Naive thymus-derived CD8-positive, alpha-beta T cell (primary cell): ENCODE results near the gene CAST. TPM values are rescaled to one million over a fixed set of nuclear protein-coding genes. Genes with fewer than 3 reads are reported as not detected.
"Not testable (repeated sequence)": the region's sequence is repeated elsewhere in the genome, so short reads cannot be mapped to it uniquely, and the experiment has no call there.

ENCODE experiments used
- ATAC-seq, 2 donors: fragments of 150-1000 bp; cut with Tn5 transposase in 1 of 2; sonication (Bioruptor Pico), chemical (Tn5 transposase) in 1 of 2; 1 replicate in 1 of 2; 2 replicates in 1 of 2; pipeline ENCODE4 v1.10.0; 2021; ENCODE audit warnings: mild to moderate bottlenecking in 2 of 2, moderate library complexity in 2 of 2
- POLR2A ChIA-PET: fragments of 350-600 bp; sonication (Branson Sonifier 250); formaldehyde crosslinking; loops from one replicate; lab custom pipeline; 2021; ENCODE audit warnings: antibody characterized with exemption; lab: Charles Lee
- DNase-seq, 10 donors: peaks; one replicate each; pipeline versions ENCODE4 v3.0.0 to v3.0.0-alpha.2; 2020 to 2022
- H3K27ac Mint-ChIP-seq, 10 donors: one replicate each; pipeline ENCODE4 v1.8.0; 2020 to 2022; ENCODE audit warnings: mild to moderate bottlenecking in 10 of 10, mixed read lengths in 10 of 10, moderate library complexity in 4 of 10, inconsistent platforms in 1 of 10
- H3K27me3 Mint-ChIP-seq, 5 donors: one replicate each; pipeline ENCODE4 v1.8.0; 2021 to 2022; ENCODE audit warnings: mixed read lengths in 5 of 5
- H3K36me3 Mint-ChIP-seq, 3 donors: one replicate each; pipeline ENCODE4 v1.8.0; 2020 to 2022; ENCODE audit warnings: mixed read lengths in 3 of 3, mild to moderate bottlenecking in 2 of 3, inconsistent platforms in 1 of 3
- H3K4me1 Mint-ChIP-seq, 4 donors: one replicate each; pipeline ENCODE4 v1.8.0; 2021 to 2022; ENCODE audit warnings: mixed read lengths in 4 of 4
- H3K4me3 Mint-ChIP-seq, 10 donors: one replicate each; pipeline ENCODE4 v1.8.0; 2020 to 2022; ENCODE audit warnings: mild to moderate bottlenecking in 10 of 10, mixed read lengths in 10 of 10, moderate library complexity in 6 of 10, inconsistent platforms in 1 of 10
- H3K9me3 Mint-ChIP-seq, 9 donors: one replicate each; pipeline ENCODE4 v1.8.0; 2020 to 2022; ENCODE audit warnings: mixed read lengths in 9 of 9, mild to moderate bottlenecking in 3 of 9, inconsistent platforms in 1 of 9, moderate library complexity in 1 of 9
- polyA plus RNA-seq, 3 donors: library from polyadenylated mRNA; unstranded; fragments of 300-500 nt; fragmentation: Illumina TruSeq; gene quantifications; one replicate each; pipeline ENCODE4 v1.2.3, GENCODE V29; 2021
- total RNA-seq, 8 experiments: library from RNA in 2 of 8; stranded (reverse) in 2 of 8; gene quantifications; one replicate each; pipeline ENCODE4 v1.2.3 and lab custom pipeline; 2021 to 2026

CAST gene
- total and polyA plus RNA-seq, 5 experiments from 2014 or later: 29.9 to 115 (median 42.2) TPM

DNA sequence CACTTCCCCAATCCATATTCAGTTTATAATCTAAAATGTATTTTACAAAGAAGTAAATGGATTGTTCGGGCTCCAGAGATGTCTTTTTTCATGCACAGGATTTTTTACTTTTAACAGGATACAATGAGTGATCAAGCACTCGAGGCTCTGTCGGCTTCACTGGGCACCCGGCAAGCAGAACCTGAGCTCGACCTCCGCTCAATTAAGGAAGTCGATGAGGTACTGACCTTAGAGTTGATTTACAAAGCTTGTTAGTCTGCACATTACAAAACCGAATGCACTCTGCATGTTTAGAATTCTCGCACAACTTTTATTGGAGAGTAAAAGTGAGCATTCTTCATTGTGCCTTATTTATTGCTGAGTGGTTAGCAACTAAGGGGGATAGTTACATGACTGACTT, 80.4 kb downstream of the CAST start:
- POLR2A ChIA-PET: no interaction called here
- peaks cover 0 to 8% (median 0%) of the 10 kb centered on the region in 4 donors for H3K4me1 Mint-ChIP-seq
- H3K9me3 Mint-ChIP-seq: no peaks in the 10 kb centered on the region
- ATAC-seq: no peak
- H3K27ac Mint-ChIP-seq: peak overlapping the region in 3 of 10 donors; percentile 1 to 60 (median 27)
- H3K36me3 Mint-ChIP-seq: peaks cover 0 to 91% (median 23%) of the 10 kb centered on the region in 3 donors
- DNase-seq: no peak
- H3K27me3 Mint-ChIP-seq: no peaks in the 10 kb centered on the region
- no peak overlapping the region for H3K4me3 Mint-ChIP-seq

DNA sequence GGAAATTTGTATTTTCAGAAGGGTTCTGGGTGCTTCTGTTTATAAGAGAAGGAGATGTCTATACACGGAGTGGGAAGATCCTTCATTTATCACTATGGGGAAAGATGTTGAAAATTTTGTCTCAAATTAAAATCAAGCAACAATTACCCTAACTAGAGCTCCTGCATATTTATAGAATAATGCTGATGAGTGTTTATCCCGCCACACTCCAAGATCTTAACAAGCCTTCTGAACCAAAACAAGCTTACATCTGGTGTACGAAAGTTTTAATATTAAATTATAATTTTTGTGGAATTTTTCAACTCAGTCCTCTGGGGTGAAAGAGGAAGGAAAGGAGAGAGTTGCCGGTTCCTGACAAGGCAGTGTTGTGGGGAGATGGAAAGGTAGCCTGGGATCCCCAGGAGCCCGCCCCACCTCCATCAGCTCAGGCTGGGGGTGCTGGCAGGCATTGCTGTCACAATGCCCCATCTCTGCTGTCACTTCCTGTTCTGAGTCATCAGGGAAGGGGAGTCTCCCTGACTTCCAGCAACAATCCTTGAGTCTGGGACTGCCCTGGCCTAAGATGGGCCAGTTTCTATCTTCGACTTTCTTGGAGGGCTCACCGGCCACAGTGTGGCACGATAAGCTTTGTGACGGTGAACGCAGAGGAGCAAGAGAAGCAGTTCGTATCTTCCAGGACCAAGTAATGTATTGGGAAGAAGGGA, 81.0 kb downstream of the CAST start:
- Mint-ChIP-seq H3K4me1 (peaks cover 0 to 8% (median 0%) of the 10 kb centered on the region in 4 donors), H3K9me3 (no peaks in the 10 kb centered on the region), H3K36me3 (peaks cover 0 to 91% (median 22%) of the 10 kb centered on the region in 3 donors), H3K27ac (peak overlapping the region in 6 of 10 donors; percentile 1 to 60 (median 38)), H3K27me3 (no peaks in the 10 kb centered on the region), H3K4me3 (no peak overlapping the region)
- POLR2A ChIA-PET: no interaction called here
- DNase-seq (no peak), ATAC-seq (no peak)

DNA sequence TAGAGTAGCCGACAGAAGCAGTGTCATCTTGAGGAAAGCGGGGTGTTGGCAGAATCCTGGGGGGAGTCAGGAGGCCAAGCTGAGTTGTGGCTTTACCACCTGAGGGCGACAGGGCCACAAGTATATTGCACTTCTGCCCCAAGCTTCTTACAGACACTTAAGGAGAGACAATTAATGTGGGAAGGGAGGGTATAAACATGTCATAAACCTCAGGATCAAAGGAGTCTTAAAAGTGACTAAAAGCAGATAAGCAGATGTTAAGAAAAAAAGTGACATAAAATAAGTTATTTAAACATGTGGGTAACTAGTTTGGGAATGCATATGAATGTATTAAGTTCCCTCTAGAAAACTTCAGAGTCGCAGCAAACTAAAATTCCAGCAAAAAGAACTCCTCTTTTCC, 81.6 kb downstream of the CAST start:
- no peaks in the 10 kb centered on the region for H3K9me3 Mint-ChIP-seq
- ATAC-seq (no peak), DNase-seq (no peak)
- POLR2A ChIA-PET: no interaction called here
- H3K27me3 Mint-ChIP-seq: no peaks in the 10 kb centered on the region
- peak overlapping the region in 4 of 10 donors; percentile 14 to 63 (median 42) for H3K27ac Mint-ChIP-seq
- peaks cover 0 to 91% (median 17%) of the 10 kb centered on the region in 3 donors for H3K36me3 Mint-ChIP-seq
- peaks cover 0 to 8% (median 0%) of the 10 kb centered on the region in 4 donors for H3K4me1 Mint-ChIP-seq
- H3K4me3 Mint-ChIP-seq: no peak overlapping the region

DNA sequence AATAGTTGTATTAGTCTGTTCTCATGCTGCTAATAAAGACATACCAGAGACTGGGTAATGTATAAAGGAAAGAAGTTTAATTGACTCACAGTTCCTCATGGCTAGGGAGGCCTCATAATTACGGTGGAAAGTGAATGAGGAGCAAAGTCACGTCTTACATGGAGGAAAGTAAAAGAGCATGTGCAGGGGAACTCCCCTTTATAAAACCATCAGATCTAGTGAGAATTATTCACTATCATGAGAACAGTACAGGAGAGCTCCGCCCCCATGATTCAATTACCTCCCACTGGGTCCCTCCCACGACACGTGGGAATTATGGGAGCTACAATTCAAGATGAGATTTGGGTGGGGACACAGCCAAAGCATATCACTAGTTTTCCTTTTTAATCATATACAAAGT, 82.0 kb downstream of the CAST start:
- H3K4me3 Mint-ChIP-seq, H3K9me3 Mint-ChIP-seq, POLR2A ChIA-PET, DNase-seq, H3K27me3 Mint-ChIP-seq, ATAC-seq, H3K4me1 Mint-ChIP-seq: not testable (repeated sequence)
- Mint-ChIP-seq H3K27ac (peak overlapping the region in 4 of 10 donors; percentile 14 to 76 (median 41)), H3K36me3 (peaks cover 0 to 91% (median 18%) of the 10 kb centered on the region in 3 donors)

DNA sequence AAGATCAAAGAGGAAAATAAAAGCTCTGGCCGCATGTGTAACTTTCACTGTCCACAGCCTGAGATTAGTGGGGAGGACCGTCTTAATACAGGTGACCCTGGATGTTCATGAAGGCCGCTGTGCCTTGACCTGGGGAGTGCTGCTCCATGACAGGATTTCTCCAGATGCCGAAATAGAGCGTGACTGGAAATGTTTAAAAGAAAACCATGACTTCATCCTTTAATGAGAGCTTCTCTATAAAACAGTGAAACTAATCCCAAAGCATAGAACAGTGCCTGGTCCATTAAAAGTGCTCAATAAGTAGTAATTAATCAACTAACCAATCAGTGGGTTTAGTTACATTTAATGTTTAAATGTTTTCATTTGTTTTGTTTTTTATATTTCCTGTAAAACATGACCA, 82.8 kb downstream of the CAST start:
- ATAC-seq (no peak), DNase-seq (no peak)
- peaks cover 0 to 8% (median 0%) of the 10 kb centered on the region in 4 donors for H3K4me1 Mint-ChIP-seq
- POLR2A ChIA-PET: interaction anchor here (1.2 kb wide), 1 partner anchor 83 kb away, joined by 4 read pairs; the partner anchor contains the start of gene CAST
- peak overlapping the region in 4 of 10 donors; percentile 11 to 73 (median 34) for H3K27ac Mint-ChIP-seq
- H3K9me3 Mint-ChIP-seq: no peaks in the 10 kb centered on the region
- peaks cover 0 to 93% (median 18%) of the 10 kb centered on the region in 3 donors for H3K36me3 Mint-ChIP-seq
- no peaks in the 10 kb centered on the region for H3K27me3 Mint-ChIP-seq
- no peak overlapping the region for H3K4me3 Mint-ChIP-seq

DNA sequence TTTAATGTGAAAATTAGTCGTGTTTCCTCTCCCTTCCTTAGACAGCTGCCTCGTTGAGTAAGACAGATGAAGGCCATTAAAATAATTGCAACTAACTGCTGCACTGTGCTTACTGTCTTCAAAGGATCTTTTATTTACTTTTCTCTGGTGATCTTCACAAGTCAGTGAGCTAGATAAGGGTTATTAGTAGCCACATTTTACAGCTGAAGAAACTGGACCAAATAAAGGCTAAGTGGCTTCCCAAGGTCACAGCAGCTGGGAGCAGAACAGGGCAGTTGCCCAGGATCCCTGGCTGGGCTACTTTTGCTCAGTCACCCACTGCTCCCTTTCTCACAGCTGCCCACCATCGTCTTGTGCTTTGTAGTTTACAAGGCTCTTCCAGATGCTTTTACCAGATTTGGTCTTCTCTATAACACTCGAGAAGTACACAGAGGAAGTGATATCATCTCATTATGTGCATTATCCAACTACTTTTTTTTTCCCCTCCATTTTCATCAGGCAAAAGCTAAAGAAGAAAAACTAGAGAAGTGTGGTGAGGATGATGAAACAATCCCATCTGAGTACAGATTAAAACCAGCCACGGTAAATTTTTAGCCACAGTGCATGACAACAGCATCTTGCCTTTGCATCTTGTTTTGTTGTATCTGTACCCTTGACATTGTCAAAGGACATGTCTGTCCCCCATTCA, 83.8 kb downstream of the CAST start:
- no peak for ATAC-seq
- H3K4me3 Mint-ChIP-seq: no peak overlapping the region
- no peaks in the 10 kb centered on the region for H3K9me3 Mint-ChIP-seq
- DNase-seq: no peak
- POLR2A ChIA-PET: interaction anchor here (1.2 kb wide), 1 partner anchor 84 kb away, joined by 4 read pairs; the partner anchor contains the start of gene CAST
- peak overlapping the region in 8 of 10 donors; percentile 2 to 91 (median 60) for H3K27ac Mint-ChIP-seq
- H3K27me3 Mint-ChIP-seq: no peaks in the 10 kb centered on the region
- peaks cover 0 to 8% (median 0%) of the 10 kb centered on the region in 4 donors for H3K4me1 Mint-ChIP-seq
- peaks cover 0 to 86% (median 11%) of the 10 kb centered on the region in 3 donors for H3K36me3 Mint-ChIP-seq

DNA sequence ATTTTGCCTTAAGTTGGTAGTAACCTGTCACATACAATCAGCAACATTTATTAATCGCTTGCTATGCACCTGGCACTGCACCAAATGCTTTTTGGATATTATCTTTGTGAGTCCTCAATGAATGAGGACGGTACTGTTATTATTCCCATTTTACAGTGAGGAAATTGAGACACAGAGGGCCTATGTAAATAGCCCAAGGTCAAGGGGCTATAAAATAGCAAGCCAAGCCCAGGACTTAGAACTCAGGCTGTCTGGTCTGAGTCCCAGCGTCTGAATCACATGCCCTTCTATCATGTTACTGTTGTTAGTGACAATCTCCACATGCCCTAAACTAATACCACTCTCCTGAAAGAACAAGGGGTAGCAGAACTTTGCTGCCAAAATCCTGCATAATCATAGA, 85.5 kb downstream of the CAST start:
- no peak overlapping the region for H3K4me3 Mint-ChIP-seq
- no peaks in the 10 kb centered on the region for H3K27me3 Mint-ChIP-seq
- H3K9me3 Mint-ChIP-seq: no peaks in the 10 kb centered on the region
- POLR2A ChIA-PET: no interaction called here
- no peak for ATAC-seq
- peaks cover 0 to 80% (median 7%) of the 10 kb centered on the region in 3 donors for H3K36me3 Mint-ChIP-seq
- H3K27ac Mint-ChIP-seq: peak overlapping the region in 2 of 10 donors; percentile 23 to 49
- peaks cover 0 to 7% (median 0%) of the 10 kb centered on the region in 4 donors for H3K4me1 Mint-ChIP-seq
- DNase-seq: no peak

DNA sequence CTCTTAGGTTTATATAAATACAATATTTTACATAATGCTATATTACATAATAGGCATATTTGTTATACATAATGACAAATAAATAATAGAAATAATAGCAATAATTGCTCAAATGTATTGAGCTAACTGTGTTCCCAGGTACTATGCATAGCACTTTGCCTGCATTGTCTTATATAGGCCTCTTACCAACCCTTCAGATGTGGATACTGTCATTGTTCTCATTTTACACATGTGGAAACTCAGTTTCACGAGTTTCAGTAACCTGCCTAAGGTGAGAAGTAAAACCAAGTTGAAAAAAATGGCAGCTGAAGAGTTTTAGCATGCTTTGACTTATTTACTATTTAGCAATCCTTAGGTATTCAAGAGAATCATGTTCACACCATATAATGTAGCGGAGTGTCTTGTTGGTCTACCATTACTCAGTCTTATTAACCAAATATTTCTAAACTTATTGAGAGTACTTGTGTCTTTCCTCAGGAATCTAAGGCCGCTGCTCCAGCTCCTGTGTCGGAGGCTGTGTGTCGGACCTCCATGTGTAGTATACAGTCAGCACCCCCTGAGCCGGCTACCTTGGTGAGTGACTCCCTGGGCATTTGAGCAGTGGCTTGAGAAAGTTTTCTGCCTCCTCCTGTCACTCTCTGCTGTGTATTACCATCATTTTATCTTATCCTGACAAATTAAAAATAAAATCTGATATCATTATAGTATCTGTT, 88.1 kb downstream of the CAST start:
- ATAC-seq (no peak), DNase-seq (no peak)
- H3K4me1 Mint-ChIP-seq: peaks cover 0 to 2% (median under 1%) of the 10 kb centered on the region in 4 donors
- peaks cover 0 to 79% (median 6%) of the 10 kb centered on the region in 3 donors for H3K36me3 Mint-ChIP-seq
- peak overlapping the region in 1 of 10 donors; percentile 4 for H3K27ac Mint-ChIP-seq
- H3K27me3 Mint-ChIP-seq: no peaks in the 10 kb centered on the region
- no peak overlapping the region for H3K4me3 Mint-ChIP-seq
- H3K9me3 Mint-ChIP-seq: no peaks in the 10 kb centered on the region
- POLR2A ChIA-PET: no interaction called here

DNA sequence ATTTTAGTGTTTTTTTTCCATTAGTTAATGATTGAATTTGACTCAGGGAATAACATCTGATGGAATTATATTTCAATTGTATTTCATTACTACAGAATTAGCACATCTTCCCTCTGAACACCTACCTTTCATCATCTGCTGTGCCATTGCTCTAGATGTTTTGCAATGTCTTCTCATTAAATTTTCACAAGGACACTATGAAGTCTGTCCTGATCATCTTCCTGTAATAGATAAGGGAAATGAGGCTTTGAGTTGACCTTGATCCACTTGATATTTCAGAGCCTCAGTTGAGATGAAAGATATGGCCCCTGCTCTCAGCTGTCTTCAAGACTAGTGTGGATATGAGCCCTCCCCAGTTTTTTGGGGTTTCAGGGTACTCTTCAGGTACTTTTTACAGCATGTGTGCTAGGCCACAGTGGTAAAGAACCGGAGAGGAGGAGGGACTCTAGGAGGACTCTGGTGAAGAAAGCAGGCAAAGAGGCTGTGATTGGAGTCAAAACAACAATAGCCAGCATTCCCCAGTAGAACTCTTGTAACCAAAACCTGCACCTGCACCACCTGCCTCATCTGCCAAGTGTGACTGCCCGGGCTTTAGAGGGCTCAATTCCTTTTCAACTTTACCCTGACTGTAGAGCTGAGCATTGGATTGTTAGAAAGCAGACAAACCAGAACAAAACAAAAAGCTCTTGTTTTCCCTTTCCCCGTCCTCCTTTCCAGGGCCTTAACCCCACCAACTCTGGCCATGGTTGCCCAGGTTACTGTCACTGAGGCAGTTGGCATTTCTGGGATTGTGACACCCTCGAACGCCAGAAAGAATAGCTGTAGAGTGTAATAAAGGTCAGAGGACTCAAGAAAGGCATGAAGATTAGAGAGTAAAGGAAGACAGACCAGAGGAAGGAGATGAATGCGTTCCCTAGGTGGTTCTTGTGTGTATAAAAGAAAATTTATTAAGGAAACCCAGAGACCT, 89.3 kb downstream of the CAST start:
- H3K27me3 Mint-ChIP-seq: no peaks in the 10 kb centered on the region
- DNase-seq (no peak), ATAC-seq (no peak)
- POLR2A ChIA-PET: interaction anchor here (1.0 to 1.5 kb wide), 5 partner anchors 10 to 89 kb away, joined by 3 to 4 read pairs (median 4); partner anchors contain the start of gene CAST
- peaks cover 0 to 2% (median under 1%) of the 10 kb centered on the region in 4 donors for H3K4me1 Mint-ChIP-seq
- H3K36me3 Mint-ChIP-seq: peaks cover 0 to 77% (median 12%) of the 10 kb centered on the region in 3 donors
- H3K27ac Mint-ChIP-seq: peak overlapping the region in 6 of 10 donors; percentile 4 to 69 (median 32)
- no peak overlapping the region for H3K4me3 Mint-ChIP-seq
- H3K9me3 Mint-ChIP-seq: no peaks in the 10 kb centered on the region

DNA sequence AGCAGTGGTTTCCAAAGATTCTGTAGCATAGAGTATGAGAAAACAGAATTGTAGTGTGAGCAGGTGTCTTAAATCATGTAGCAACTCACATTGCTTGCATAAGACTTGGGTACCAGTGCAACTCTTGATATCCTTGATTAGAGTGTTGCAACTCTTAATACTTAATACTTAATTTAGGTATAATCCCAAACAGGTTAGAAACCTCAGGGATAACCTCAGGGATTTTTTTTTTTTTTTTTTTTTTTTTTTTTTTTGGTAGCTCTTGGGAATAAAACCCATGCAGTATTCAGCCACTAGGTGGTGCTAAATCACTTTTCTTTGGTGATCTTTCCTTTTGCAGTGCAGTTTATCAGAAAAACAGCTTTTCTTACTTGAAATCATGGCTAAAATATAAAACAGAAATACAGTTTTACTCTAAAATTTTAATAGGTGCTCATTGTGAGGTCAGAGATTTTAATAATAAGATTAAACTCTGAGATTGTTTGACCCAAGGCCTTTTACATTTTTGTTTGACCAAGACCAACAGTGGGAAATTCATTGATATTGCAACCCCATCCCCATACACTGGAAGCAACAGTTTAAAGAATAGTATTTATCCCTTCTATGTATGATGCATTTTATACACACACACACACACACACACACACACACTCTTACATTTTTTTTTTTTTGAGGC, 90.3 kb downstream of the CAST start:
- POLR2A ChIA-PET: interaction anchor here (0.6 to 1.5 kb wide), 14 partner anchors 9 to 184 kb away, joined by 3 to 6 read pairs (median 4); partner anchors contain the start of genes CAST and LNPEP
- H3K36me3 Mint-ChIP-seq: peaks cover 0 to 76% (median 16%) of the 10 kb centered on the region in 3 donors
- H3K27me3 Mint-ChIP-seq: no peaks in the 10 kb centered on the region
- peak in 7 of 10 donors; percentile 18 to 70 (median 62) for DNase-seq
- peak overlapping the region in 3 of 10 donors; percentile 20 to 45 (median 32) for H3K27ac Mint-ChIP-seq
- H3K4me1 Mint-ChIP-seq: peaks cover 0 to 2% (median under 1%) of the 10 kb centered on the region in 4 donors
- H3K9me3 Mint-ChIP-seq: no peaks in the 10 kb centered on the region
- ATAC-seq: peak in 1 of 2 donors; percentile 36
- no peak overlapping the region for H3K4me3 Mint-ChIP-seq

DNA sequence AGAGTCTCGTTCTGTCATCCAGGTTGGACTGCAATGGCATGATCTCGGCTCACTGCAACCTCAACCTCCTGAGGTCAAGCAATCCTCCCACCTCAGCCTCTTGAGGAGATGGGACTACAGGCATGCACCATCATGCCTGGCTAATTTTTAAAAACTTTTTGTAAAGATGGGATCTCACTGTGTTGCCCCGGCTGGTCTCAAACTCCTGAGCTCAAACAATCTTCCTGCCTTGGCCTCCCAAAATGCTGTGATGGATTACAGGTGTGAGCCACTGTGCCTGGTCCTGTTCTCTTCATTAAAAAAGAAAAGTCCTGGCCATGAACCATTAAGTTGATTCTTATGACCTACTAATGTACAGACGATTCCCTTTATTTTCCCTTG, 90.8 kb downstream of the CAST start:
- peak overlapping the region in 3 of 10 donors; percentile 46 to 48 (median 47) for H3K27ac Mint-ChIP-seq
- ATAC-seq: no peak
- no peak for DNase-seq
- peaks cover 0 to 75% (median 16%) of the 10 kb centered on the region in 3 donors for H3K36me3 Mint-ChIP-seq
- no peak overlapping the region for H3K4me3 Mint-ChIP-seq
- peaks cover 0 to 2% (median under 1%) of the 10 kb centered on the region in 4 donors for H3K4me1 Mint-ChIP-seq
- no peaks in the 10 kb centered on the region for H3K9me3 Mint-ChIP-seq
- POLR2A ChIA-PET: interaction anchor here (0.6 to 1.3 kb wide), 12 partner anchors 9 to 183 kb away, joined by 3 to 6 read pairs (median 4); partner anchors contain the start of gene LNPEP
- no peaks in the 10 kb centered on the region for H3K27me3 Mint-ChIP-seq
